Measurements from ENCODE around the gene ZNF562. TPM values are rescaled to one million over a fixed set of nuclear protein-coding genes. Genes with fewer than 3 reads are reported as not detected.
"Not testable (repeated sequence)": the region's sequence is repeated elsewhere in the genome, so short reads cannot be mapped to it uniquely, and the experiment has no call there.

Gene ZNF562
- total and polyA plus RNA-seq, 10 of the 15 experiments (the other 5 are each of a cell fraction or from before 2014, with no cell fraction given) = 5.2 to 21.1 (median 10.7) TPM

- TF ChIP-seq, protein P1, sequence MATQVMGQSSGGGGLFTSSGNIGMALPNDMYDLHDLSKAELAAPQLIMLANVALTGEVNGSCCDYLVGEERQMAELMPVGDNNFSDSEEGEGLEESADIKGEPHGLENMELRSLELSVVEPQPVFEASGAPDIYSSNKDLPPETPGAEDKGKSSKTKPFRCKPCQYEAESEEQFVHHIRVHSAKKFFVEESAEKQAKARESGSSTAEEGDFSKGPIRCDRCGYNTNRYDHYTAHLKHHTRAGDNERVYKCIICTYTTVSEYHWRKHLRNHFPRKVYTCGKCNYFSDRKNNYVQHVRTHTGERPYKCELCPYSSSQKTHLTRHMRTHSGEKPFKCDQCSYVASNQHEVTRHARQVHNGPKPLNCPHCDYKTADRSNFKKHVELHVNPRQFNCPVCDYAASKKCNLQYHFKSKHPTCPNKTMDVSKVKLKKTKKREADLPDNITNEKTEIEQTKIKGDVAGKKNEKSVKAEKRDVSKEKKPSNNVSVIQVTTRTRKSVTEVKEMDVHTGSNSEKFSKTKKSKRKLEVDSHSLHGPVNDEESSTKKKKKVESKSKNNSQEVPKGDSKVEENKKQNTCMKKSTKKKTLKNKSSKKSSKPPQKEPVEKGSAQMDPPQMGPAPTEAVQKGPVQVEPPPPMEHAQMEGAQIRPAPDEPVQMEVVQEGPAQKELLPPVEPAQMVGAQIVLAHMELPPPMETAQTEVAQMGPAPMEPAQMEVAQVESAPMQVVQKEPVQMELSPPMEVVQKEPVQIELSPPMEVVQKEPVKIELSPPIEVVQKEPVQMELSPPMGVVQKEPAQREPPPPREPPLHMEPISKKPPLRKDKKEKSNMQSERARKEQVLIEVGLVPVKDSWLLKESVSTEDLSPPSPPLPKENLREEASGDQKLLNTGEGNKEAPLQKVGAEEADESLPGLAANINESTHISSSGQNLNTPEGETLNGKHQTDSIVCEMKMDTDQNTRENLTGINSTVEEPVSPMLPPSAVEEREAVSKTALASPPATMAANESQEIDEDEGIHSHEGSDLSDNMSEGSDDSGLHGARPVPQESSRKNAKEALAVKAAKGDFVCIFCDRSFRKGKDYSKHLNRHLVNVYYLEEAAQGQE (IDR thresholded peaks at IDR 0.05; ENCODE audit: low read depth, low read length) = no peak
- TF ChIP-seq CBX3 (IDR thresholded peaks at IDR 0.05; ENCODE audit: borderline replicate concordance, low read depth) = no peak
- TF ChIP-seq NFIC (IDR thresholded peaks at IDR 0.05; ENCODE audit: low read depth, low read length) = no peak
Measured at GRCh38 chr19:9658769-9659168, 16.1 kb downstream of the ZNF562 start (continued).

DNA sequence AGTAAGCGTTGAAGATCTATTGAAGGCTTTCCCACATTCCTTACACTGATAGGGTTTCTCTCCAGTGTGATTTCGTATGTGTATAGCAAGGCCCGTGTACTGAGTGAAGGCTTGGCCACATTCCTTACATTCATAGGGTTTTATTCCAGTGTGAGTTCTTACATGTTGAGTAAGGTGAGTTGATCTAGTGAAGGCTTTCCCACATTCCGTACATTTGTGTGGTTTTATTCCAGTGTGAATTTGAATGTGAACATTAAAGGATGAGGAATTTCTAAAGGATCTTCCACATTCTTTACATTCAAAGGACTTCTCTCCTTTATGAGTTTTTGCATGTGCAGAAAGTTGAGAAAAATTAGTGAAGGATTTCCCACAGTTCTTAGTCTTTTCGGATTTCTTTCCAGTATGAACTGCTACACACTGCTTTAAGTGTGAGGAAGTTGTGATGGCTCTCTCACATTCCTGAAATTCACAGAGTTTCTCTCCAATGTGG lies 21.8 kb downstream of the ZNF562 start:
- not testable (repeated sequence) for FAIRE-seq

DNA sequence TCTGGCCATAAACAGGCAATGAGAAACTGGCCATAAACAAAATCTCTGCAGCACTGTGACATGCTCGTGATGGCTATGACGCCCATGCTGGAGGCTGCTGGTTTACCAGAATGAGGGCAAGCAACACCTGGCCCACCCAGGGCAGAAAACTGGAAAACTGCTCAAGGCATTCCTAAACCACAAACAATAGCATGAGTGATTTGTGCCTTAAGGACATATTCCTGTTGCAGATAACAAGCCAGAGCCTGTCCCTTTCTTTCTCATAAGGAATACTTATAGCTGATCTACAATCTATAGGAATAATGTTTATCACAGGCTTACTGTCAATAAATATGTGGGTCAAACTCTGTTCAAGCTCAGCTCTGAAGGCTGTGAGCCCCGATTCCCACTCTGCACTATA lies 23.4 kb downstream of the ZNF562 start:
- H2AFZ ChIP-seq (ENCODE audit: control insufficient read depth, low read depth, low read length); intact Hi-C loops (cut with micrococcal nuclease; ENCODE audit: unreplicated experiment); H3K9ac ChIP-seq (ENCODE audit: control insufficient read depth, insufficient read depth, low read length); FAIRE-seq; H3K27ac ChIP-seq (ENCODE audit: control insufficient read depth, insufficient read depth); H3K27me3 ChIP-seq (replicated peaks in 1 of 2; ENCODE audit: control insufficient read depth in 2 of 2, insufficient read depth in 2 of 2, low read length in 1 of 2); H3K4me2 ChIP-seq (ENCODE audit: control insufficient read depth, insufficient read depth); in situ Hi-C loops (cut with MboI); POLR2A ChIA-PET; H3K4me3 ChIP-seq; SMC1A ChIA-PET (ENCODE audit: uncharacterized antibody, unreplicated experiment); H4K20me1 ChIP-seq (ENCODE audit: control insufficient read depth, insufficient read depth); DNase-seq (ENCODE audit: low read depth, low spot score); RAD21 ChIA-PET (ENCODE audit: unreplicated experiment); BruUV-seq (replicated peaks); H3K4me1 ChIP-seq (ENCODE audit: control insufficient read depth, insufficient read depth, low read length); ATAC-seq; H3K79me2 ChIP-seq (ENCODE audit: control insufficient read depth, insufficient read depth, low read length): not testable (repeated sequence)
- 94% methylated on average over 3 of the region's 3 CpGs for WGBS (ENCODE audit: insufficient coverage, insufficient replicate concordance, low lambda C conversion rate, missing lambda C conversion rate)
- Histone ChIP-seq H3K9me3 (replicated peaks; ENCODE audit: control insufficient read depth, insufficient read depth, low read length) (peaks cover 33% of the 10 kb centered on the region; the same call in 2 of the 3 replicates), H3K36me3 (ENCODE audit: control insufficient read depth in 2 of 2, insufficient read depth in 2 of 2, low read length in 1 of 2) (peaks cover 7 to 38% of the 10 kb centered on the region in 2 experiments)
- CTCF ChIA-PET = interaction anchor here (1.2 kb wide), 1 partner anchor 65 kb away, joined by 5 read pairs; no protein-coding TSS in a partner anchor

More for the DNA sequence above, 21.8 kb downstream of the ZNF562 start:
- H3K27ac ChIP-seq (ENCODE audit: control insufficient read depth, insufficient read depth); H4K20me1 ChIP-seq (ENCODE audit: control insufficient read depth, insufficient read depth); H3K4me2 ChIP-seq (ENCODE audit: control insufficient read depth, insufficient read depth); H2AFZ ChIP-seq (ENCODE audit: control insufficient read depth, low read depth, low read length); H3K27me3 ChIP-seq (replicated peaks in 1 of 2; ENCODE audit: control insufficient read depth in 2 of 2, insufficient read depth in 2 of 2, low read length in 1 of 2); H3K9ac ChIP-seq (ENCODE audit: control insufficient read depth, insufficient read depth, low read length); RAD21 ChIA-PET (ENCODE audit: unreplicated experiment); ATAC-seq; in situ Hi-C loops (cut with MboI); POLR2A ChIA-PET; intact Hi-C loops (cut with micrococcal nuclease; ENCODE audit: unreplicated experiment); H3K4me3 ChIP-seq; SMC1A ChIA-PET (ENCODE audit: uncharacterized antibody, unreplicated experiment); CTCF ChIA-PET; DNase-seq (ENCODE audit: low read depth, low spot score); H3K79me2 ChIP-seq (ENCODE audit: control insufficient read depth, insufficient read depth, low read length); H3K4me1 ChIP-seq (ENCODE audit: control insufficient read depth, insufficient read depth, low read length); BruUV-seq (replicated peaks): not testable (repeated sequence)
- peaks cover 9 to 40% of the 10 kb centered on the region in 2 experiments for H3K36me3 ChIP-seq (ENCODE audit: control insufficient read depth in 2 of 2, insufficient read depth in 2 of 2, low read length in 1 of 2)
- WGBS (ENCODE audit: insufficient coverage, insufficient replicate concordance, low lambda C conversion rate, missing lambda C conversion rate) = 97% methylated on average over 4 of the region's 5 CpGs
- H3K9me3 ChIP-seq (replicated peaks; ENCODE audit: control insufficient read depth, insufficient read depth, low read length) = peaks cover 33% of the 10 kb centered on the region; the same call in 2 of the 3 replicates
